BLaER1 treated with 17β-estradiol and CSF1 and Interleukin-3, amounts not matched to agents 10 nM and 100 nM (cell line): ENCODE measurements around the gene SMTNL2.

Source experiments
- H3K27ac ChIP-seq, 11 experiments: shearing (Covaris generic); formaldehyde crosslinking; 2 replicates each; pipeline ENCODE4 v1.8.1; 2022
- H3K27me3 ChIP-seq, 11 experiments: shearing (Covaris generic); formaldehyde crosslinking; 2 replicates each; pipeline ENCODE4 v1.8.1; 2022
- H3K36me3 ChIP-seq, 11 experiments: shearing (Covaris generic); formaldehyde crosslinking; 2 replicates each; pipeline ENCODE4 v1.8.1; 2022
- H3K4me1 ChIP-seq, 10 experiments: shearing (Covaris generic); formaldehyde crosslinking; 2 replicates each; pipeline ENCODE4 v1.8.1; 2022
- H3K4me2 ChIP-seq, 11 experiments: shearing (Covaris generic); formaldehyde crosslinking; 2 replicates each; pipeline ENCODE4 v1.8.1; 2022
- H3K4me3 ChIP-seq, 10 experiments: shearing (Covaris generic); formaldehyde crosslinking; 2 replicates each; pipeline ENCODE4 v1.8.1; 2022
- H3K9ac ChIP-seq, 11 experiments: shearing (Covaris generic); formaldehyde crosslinking; 2 replicates each; pipeline ENCODE4 v1.8.1; 2022
- H3K9me3 ChIP-seq, 11 experiments: shearing (Covaris generic); formaldehyde crosslinking; replicated peaks in 1 of 11; 2 replicates each; pipeline ENCODE4 v1.8.1; 2022
- H4K20me1 ChIP-seq, 11 experiments: shearing (Covaris generic); formaldehyde crosslinking; 2 replicates each; pipeline ENCODE4 v1.8.1; 2022
- Cebpa-rat ChIP-seq, 11 experiments: shearing (Covaris generic); IDR thresholded peaks; 2 replicates each; pipeline ENCODE4 v1.8.1; 2022

Gene SMTNL2

DNA sequence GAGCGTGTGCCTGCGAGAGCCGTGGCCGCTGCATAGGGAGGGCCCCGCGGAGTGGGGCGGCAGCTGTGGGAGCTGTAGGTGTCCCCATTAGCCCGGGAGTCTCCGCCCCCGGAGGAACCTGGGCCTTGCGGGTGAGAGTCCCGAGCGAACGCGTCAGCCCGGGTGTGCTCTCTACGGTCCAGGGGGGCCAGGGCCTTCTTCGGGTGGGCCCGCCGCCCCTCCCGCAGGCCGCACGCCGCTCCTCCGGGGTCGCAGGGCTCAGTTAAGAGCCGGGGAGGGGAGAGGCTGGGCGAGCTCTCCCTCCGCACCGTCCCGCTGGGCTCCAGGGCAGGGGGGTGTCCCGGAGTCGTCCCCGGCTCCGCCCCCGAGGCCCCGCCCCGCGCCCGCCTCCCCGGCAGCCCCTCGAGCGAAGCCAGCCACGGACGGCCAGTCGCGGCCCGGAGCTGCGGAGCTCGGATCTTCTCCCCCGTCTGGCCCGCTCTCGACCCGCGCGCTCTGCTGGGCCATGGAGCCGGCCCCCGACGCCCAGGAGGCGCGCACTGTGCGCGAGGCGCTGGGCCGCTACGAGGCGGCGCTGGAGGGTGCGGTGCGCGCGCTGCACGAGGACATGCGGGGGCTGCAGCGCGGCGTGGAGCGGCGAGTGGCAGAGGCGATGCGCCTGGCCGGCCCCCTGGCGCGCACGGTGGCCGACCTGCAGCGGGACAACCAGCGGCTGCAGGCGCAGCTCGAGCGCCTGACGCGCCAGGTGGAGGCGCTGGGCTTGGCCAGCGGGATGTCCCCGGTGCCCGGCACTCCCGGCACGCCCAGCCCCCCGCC is at the start of gene SMTNL2:
SMTNL2 (plus strand) TSS at position 429 of the 816 bp plus-strand sequence; CDS start at position 506, 77 bp downstream.
- Histone ChIP-seq H3K4me3 (peak within 1 kb of the TSS; percentile 46 to 73 (median 60)), H3K9me3 (no peaks in the 10 kb centered on the region), H4K20me1 (peaks cover 0 to 25% (median 5%) of the 10 kb centered on the region in 11 experiments; a peak in 8 of 22 replicates), H3K27me3 (peaks cover 48 to 61% (median 58%) of the 10 kb centered on the region in 11 experiments), H3K9ac (peak within 1 kb of the TSS in 9 of 11 experiments; percentile 47 to 70 (median 59); a peak in 17 of 22 replicates), H3K36me3 (no peaks in the 10 kb centered on the region), H3K4me1 (peaks cover 35 to 56% (median 50%) of the 10 kb centered on the region in 10 experiments), H3K27ac (no peak within 1 kb of the TSS), H3K4me2 (peak within 1 kb of the TSS; percentile 94 to 100 (median 98))
- no peak for TF ChIP-seq Cebpa-rat (IDR thresholded peaks at IDR 0.05)

DNA sequence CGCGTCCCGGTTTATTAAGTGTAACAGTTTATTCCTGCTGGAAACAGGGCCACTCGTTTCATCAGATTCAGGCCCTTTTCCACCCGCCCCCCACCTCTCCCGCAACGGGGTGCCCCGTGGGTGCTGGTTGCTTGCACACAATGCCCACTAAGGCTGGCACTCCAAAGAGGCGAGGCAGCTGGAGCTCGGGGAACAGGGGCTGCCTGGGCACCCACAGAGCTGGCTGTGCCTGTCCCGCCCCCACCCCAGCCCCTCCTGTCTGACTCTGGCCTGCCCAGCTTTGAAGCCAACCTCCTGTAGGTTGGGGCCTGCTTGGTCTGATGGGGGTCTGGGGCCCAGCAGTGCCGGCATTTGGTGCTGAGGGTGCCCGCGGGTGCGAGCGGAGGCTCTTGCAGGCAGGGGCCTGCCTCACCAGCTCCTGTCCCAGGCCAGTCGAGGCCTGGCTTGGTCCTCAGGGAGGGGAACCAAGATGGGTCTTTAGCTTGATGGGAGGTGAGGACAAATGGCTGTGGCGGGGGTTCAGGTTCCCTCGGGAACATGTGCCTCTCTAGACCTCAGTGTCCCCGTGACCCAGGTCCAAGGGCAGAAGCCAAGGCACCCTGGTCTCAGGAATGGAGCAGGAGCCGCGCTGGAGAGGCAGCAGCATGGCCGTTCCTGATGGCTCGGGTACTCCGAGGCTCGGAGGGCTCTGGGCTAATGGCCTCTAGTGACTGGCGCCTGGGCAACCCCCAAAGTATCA is 49.2 kb upstream of the SMTNL2 start:
- TF ChIP-seq Cebpa-rat (IDR thresholded peaks at IDR 0.05), result no peak
- Histone ChIP-seq H3K9me3 (no peaks in the 10 kb centered on the region), H3K4me1 (peaks cover 59 to 98% (median 88%) of the 10 kb centered on the region in 10 experiments), H3K4me2 (peak overlapping the region in 10 of 11 experiments; percentile 9 to 92 (median 45); a peak in 11 of 22 replicates), H3K4me3 (no peak overlapping the region), H3K27ac (peak overlapping the region in 5 of 11 experiments; percentile 1 to 50 (median 40); a peak in 5 of 22 replicates), H3K36me3 (peaks cover 18 to 34% (median 31%) of the 10 kb centered on the region in 11 experiments), H4K20me1 (peaks cover 0 to 70% (median 38%) of the 10 kb centered on the region in 11 experiments; a peak in 18 of 22 replicates), H3K27me3 (no peaks in the 10 kb centered on the region), H3K9ac (peak overlapping the region in 3 of 11 experiments; percentile 8 to 37 (median 15); a peak in 3 of 22 replicates)

DNA sequence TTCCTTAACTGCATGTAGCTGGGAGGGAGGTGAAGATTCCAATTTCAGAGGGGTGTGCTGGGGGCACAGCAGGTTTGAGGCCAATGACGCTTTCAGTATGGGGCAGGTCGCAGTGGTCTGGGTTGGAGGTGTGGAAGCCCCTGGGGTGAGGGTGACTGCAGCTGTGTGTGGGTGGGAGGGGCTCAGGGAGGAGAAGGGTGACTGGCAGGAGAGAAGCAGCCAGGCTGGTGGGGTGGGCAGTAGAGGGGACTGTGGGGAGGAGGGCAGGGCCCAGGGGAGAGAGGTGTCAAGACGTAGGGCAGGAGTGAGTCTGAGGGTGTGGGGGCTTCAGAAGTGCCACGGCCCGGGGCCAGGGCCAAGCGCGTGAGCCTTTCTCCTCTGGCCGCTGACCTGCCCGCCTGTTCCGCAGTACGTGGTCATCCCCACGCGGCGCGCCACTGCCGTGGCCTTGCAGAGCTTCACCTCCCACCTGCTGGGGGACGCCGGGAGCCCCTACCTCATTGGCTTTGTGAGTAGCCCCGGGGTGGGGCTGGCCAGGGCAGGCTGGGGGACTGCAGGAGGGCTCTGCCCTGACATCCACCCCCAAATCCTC is 48.6 kb upstream of the SMTNL2 start:
- H3K4me2 ChIP-seq, result peak overlapping the region in 6 of 11 experiments; percentile 5 to 92 (median 18); a peak in 4 of 22 replicates
- no peak for TF ChIP-seq Cebpa-rat (IDR thresholded peaks at IDR 0.05)
- H3K4me3 ChIP-seq, result no peak overlapping the region
- H3K4me1 ChIP-seq, result peaks cover 59 to 99% (median 85%) of the 10 kb centered on the region in 10 experiments
- no peaks in the 10 kb centered on the region for H3K27me3 ChIP-seq
- H3K9me3 ChIP-seq, result no peaks in the 10 kb centered on the region
- H3K36me3 ChIP-seq, result peaks cover 24 to 41% (median 38%) of the 10 kb centered on the region in 11 experiments
- H4K20me1 ChIP-seq, result peaks cover 0 to 76% (median 45%) of the 10 kb centered on the region in 11 experiments; a peak in 19 of 22 replicates
- 0 out of 22 replicates have a peak overlapping the region, but pooled peaks of 3 of the 11 experiments have one; percentile 12 to 40 (median 40) for H3K27ac ChIP-seq
- H3K9ac ChIP-seq, result peak overlapping the region in 1 of 11 experiments; percentile 15; a peak in 2 of 22 replicates

DNA sequence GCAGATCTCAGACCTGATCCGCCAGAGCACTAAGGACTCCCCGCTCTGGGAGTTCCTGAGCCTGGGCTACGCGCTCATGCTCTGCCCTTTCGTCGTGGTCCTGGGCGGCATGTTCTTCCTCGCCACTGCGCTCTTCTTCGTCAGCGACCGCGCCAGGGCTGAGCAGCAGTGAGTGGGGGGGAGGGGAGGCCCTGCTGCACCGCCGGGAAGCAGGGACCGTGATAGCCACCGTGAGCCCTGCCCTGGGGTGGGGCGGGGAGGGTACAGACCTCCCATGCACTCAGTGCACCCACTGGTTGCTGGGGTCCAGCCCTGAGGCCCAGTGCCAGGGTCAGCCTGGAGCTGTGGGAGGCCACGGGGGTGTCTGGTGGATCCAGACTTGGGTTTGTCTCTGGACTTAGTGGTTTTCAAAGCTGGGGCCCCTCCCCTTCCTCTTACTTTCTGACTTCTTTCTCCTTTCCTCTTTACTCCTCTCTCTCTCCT is 48.0 kb upstream of the SMTNL2 start:
- Histone ChIP-seq H3K4me3 (no peak overlapping the region), H3K4me2 (peak overlapping the region; percentile 52 to 78 (median 70))

DNA sequence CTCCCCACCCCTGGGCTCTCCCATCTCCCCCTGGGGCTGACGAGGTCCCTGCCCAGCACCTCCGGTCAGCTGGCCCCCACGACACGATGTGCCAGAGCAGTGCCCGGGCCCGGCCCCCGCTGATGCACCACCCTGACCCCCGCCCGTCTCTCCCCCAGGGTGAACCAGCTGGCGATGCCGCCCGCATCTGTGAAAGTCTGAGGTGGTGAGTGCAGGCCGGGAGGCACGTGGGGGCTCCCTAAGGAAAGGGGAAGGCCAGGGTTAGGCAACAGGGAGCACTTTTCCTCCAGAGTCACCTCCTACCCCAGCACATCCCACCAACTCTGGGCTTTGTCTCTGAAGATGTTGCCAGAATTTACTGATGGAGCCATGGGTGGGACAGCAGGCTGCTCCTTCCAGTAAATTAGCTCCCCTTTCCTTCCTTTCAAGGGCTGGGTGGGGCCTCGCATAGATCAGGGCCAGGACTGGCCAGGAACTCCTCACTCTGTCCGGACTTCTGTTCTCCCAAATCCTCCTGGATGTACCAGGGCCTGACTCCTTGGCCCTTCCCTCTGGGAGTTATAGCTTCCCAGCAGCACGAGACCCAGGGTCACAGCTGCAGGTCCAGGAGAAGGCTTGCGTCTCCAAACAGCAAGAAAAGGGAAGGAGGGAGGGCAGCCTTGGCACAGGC is 47.5 kb upstream of the SMTNL2 start:
- Histone ChIP-seq H3K36me3 (peaks cover 33 to 52% (median 49%) of the 10 kb centered on the region in 11 experiments), H3K4me1 (peaks cover 50 to 93% (median 75%) of the 10 kb centered on the region in 10 experiments), H3K27ac (peak overlapping the region in 9 of 11 experiments; percentile 38 to 68 (median 54); a peak in 18 of 22 replicates), H3K9me3 (no peaks in the 10 kb centered on the region), H3K9ac (peak overlapping the region; percentile 18 to 65 (median 50); a peak in 16 of 22 replicates), H3K4me3 (no peak overlapping the region), H3K4me2 (peak overlapping the region; percentile 52 to 78 (median 70)), H4K20me1 (peaks cover 0 to 87% (median 56%) of the 10 kb centered on the region in 11 experiments; a peak in 19 of 22 replicates), H3K27me3 (no peaks in the 10 kb centered on the region)
- TF ChIP-seq Cebpa-rat (IDR thresholded peaks at IDR 0.05), result no peak

More for the DNA sequence above, 48.0 kb upstream of the SMTNL2 start:
- Histone ChIP-seq H3K27ac (peak overlapping the region in 9 of 11 experiments; percentile 38 to 68 (median 54); a peak in 13 of 22 replicates), H3K4me1 (peaks cover 56 to 94% (median 81%) of the 10 kb centered on the region in 10 experiments), H3K27me3 (no peaks in the 10 kb centered on the region), H3K9ac (peak overlapping the region in 9 of 11 experiments; percentile 18 to 65 (median 38); a peak in 10 of 22 replicates), H3K9me3 (no peaks in the 10 kb centered on the region), H3K36me3 (peaks cover 27 to 46% (median 43%) of the 10 kb centered on the region in 11 experiments), H4K20me1 (peaks cover 0 to 82% (median 50%) of the 10 kb centered on the region in 11 experiments; a peak in 19 of 22 replicates)
- no peak for TF ChIP-seq Cebpa-rat (IDR thresholded peaks at IDR 0.05)

DNA sequence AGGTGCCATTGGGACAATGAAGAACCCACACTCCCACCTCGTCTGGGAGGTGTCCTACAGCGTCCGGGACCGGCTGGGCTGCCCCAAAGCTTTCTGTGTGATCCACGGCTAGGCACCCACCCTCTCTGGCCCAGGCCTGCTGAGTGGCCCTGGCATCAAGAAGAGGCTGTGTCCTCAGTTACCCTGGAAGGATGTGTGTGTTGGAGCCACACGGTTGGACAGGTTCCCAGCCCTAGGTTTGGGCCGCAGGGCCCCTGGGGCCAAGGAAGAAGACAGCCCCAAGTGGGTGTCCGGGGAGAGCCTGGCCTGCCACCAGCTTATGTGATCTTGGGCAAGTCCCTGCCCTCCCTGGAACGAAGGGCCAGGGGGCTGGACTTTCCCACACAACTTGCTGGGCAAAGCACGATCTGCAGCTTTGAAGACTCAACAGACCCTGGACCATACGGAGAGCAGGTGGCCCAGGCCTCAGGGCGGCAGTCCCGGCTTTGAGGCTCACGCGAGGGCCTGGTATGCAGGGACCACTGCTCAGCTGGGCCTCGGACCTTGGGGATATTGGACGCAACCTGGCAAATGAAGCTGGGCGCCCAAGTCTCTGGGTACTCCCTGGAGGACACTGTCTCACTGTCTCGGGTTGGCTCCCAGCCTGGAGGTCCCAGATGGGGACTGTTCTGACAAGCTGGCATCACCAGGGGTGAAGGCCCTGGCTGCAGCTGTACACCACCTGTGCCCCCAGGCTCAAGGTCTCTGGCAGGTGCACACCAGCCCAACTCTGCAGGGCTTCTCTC is 46.7 kb upstream of the SMTNL2 start:
- Histone ChIP-seq H3K4me3 (no peak overlapping the region; a peak in 1 of 20 replicates), H3K36me3 (peaks cover 40 to 60% (median 56%) of the 10 kb centered on the region in 11 experiments), H3K27me3 (no peaks in the 10 kb centered on the region), H3K27ac (peak overlapping the region in 9 of 11 experiments; percentile 38 to 68 (median 54); a peak in 17 of 22 replicates), H3K9me3 (no peaks in the 10 kb centered on the region), H3K4me1 (peaks cover 42 to 85% (median 67%) of the 10 kb centered on the region in 10 experiments), H3K9ac (peak overlapping the region; percentile 18 to 65 (median 50); a peak in 15 of 22 replicates), H3K4me2 (peak overlapping the region; percentile 52 to 78 (median 70)), H4K20me1 (peaks cover 0 to 95% (median 63%) of the 10 kb centered on the region in 11 experiments; a peak in 19 of 22 replicates)
- no peak for TF ChIP-seq Cebpa-rat (IDR thresholded peaks at IDR 0.05)
